HepG2 (cell line): ENCODE data around the gene TNFRSF13B. TPM values are rescaled to one million over a fixed set of nuclear protein-coding genes. Genes with fewer than 3 reads are reported as not detected.

ENCODE experiments used
- ATAC-seq: fragments of 200-7000 bp; cut with Tn5 transposase; 3 replicates; pipeline ENCODE4 v1.9.1; 2020; ENCODE audit warnings: mild to moderate bottlenecking, moderate library complexity
- BruUV-seq: library from RNA; stranded (reverse); fragments of 400-500 nt; replicated peaks from 2 replicates; lab custom pipeline; 2021; lab: Mats Ljungman, UMichigan
- CTCF ChIA-PET: fragments of 300-600 bp; formaldehyde crosslinking; extraction: SDS; loops from one replicate; lab custom pipeline; 2021; ENCODE audit warnings: low total read pairs, inconsistent platforms, low intra/inter-chr PET ratio; lab: Yijun Ruan, JAX
- POLR2A ChIA-PET: fragments of 350-600 bp; sonication (Branson Sonifier 250); formaldehyde crosslinking; loops from one replicate; lab custom pipeline; 2020; ENCODE audit warnings: antibody characterized with exemption, inconsistent platforms; lab: Yijun Ruan, JAX
- DNase-seq: peaks from one replicate; pipeline ENCODE4 v3.0.0-alpha.2; 2015; ENCODE audit warnings: low spot score
- FAIRE-seq: peaks from 3 replicates; lab custom pipeline; 2011; peaks lifted over from hg19 to GRCh38; lab: Jason Lieb, UNC
- H2AFZ ChIP-seq: one replicate; pipeline ENCODE4 v1.6.1; 2011; ENCODE audit warnings: low read length, inconsistent platforms
- H3K27ac ChIP-seq: fragments of 300-600 bp; 3 replicates; pipeline ENCODE4 v1.8.0; 2011; ENCODE audit warnings: mixed run types, mild to moderate bottlenecking, mixed read lengths, low read length, inconsistent platforms; ENCODE audit not compliant: insufficient read depth; ENCODE audit errors: extremely low read length
- H3K27me3 ChIP-seq, 2 experiments: fragments of 200-600 bp in 1 of 2; 2 replicates in 1 of 2; 3 replicates in 1 of 2; pipeline versions ENCODE4 v1.6.0 to v1.8.0; 2011; ENCODE audit warnings: low read length in 2 of 2, mild to moderate bottlenecking in 2 of 2, moderate library complexity in 2 of 2, inconsistent platforms in 1 of 2; ENCODE audit not compliant: insufficient read depth in 2 of 2, control insufficient read depth in 1 of 2
- H3K36me3 ChIP-seq, 2 experiments: fragments of 200-600 bp in 1 of 2; replicated peaks in 1 of 2; 2 replicates in 1 of 2; 3 replicates in 1 of 2; pipeline versions ENCODE4 v1.5.1 to v1.8.0; 2011; ENCODE audit warnings: low read length in 2 of 2, inconsistent platforms in 1 of 2; ENCODE audit not compliant: insufficient read depth in 2 of 2, control insufficient read depth in 1 of 2
- H3K4me1 ChIP-seq: 2 replicates; pipeline ENCODE4 v1.5.1; 2012; ENCODE audit warnings: low read length, inconsistent platforms; ENCODE audit not compliant: insufficient read depth
- H3K4me2 ChIP-seq: 2 replicates; pipeline ENCODE4 v1.6.0; 2011; ENCODE audit warnings: low read depth, low read length, inconsistent platforms
- H3K4me3 ChIP-seq, 3 experiments: fragments of 200-600 bp in 1 of 3; sonication (generic), shearing (Covaris generic) in 1 of 3; replicated peaks in 1 of 3; 2 replicates each; pipeline ENCODE4 v1.5.1; 2011 to 2016; ENCODE audit warnings: low read length in 3 of 3, inconsistent platforms in 2 of 3, low read depth in 2 of 3, mild to moderate bottlenecking in 2 of 3, control low read depth in 1 of 3, mixed read lengths in 1 of 3; ENCODE audit not compliant: insufficient read depth in 1 of 3
- H3K79me2 ChIP-seq: one replicate; pipeline ENCODE4 v1.6.1; 2011; ENCODE audit warnings: low read length, inconsistent platforms; ENCODE audit not compliant: insufficient read depth
- H3K9ac ChIP-seq: 2 replicates; pipeline ENCODE4 v1.6.0; 2011; ENCODE audit warnings: mild to moderate bottlenecking, low read depth, low read length, inconsistent platforms; ENCODE audit not compliant: insufficient read depth
- H3K9me3 ChIP-seq: 2 replicates; pipeline ENCODE4 v1.5.1; 2012; ENCODE audit warnings: mild to moderate bottlenecking, low read length
- H4K20me1 ChIP-seq: 2 replicates; pipeline ENCODE4 v1.6.0; 2011; ENCODE audit warnings: inconsistent platforms, mild to moderate bottlenecking, low read length, moderate library complexity; ENCODE audit not compliant: insufficient read depth
- ATF7-NPFF ChIP-seq: sonication (generic); formaldehyde crosslinking; IDR thresholded peaks from 2 replicates; pipeline ENCODE4 v1.8.1; 2023; ENCODE audit warnings: mild to moderate bottlenecking, low read depth, missing genetic modification reagents, moderate library complexity
- EP300 ChIP-seq, 3 experiments: sonication (generic) in 1 of 3; formaldehyde crosslinking in 1 of 3; IDR thresholded peaks; 2 replicates each; pipeline versions ENCODE4 v1.5.1 to v1.6.1; 2011 to 2020; ENCODE audit warnings: low read depth in 2 of 3, low read length in 2 of 3, borderline replicate concordance in 1 of 3, improper control_type of control experiment in 1 of 3, mild to moderate bottlenecking in 1 of 3, missing genetic modification reagents in 1 of 3, moderate library complexity in 1 of 3
- IKZF1 ChIP-seq: fragments of 450-650 bp; IDR thresholded peaks from 2 replicates; pipeline ENCODE4 v1.7.1; 2016
- MYNN ChIP-seq: sonication (generic); formaldehyde crosslinking; IDR thresholded peaks from 2 replicates; pipeline ENCODE4 v1.4.0; 2020; ENCODE audit warnings: mild to moderate bottlenecking, low read depth, missing genetic modification reagents
- NRL ChIP-seq: sonication (generic); formaldehyde crosslinking; IDR thresholded peaks from 2 replicates; pipeline ENCODE4 v1.5.0; 2020; ENCODE audit warnings: missing genetic modification reagents, mild to moderate bottlenecking, moderate library complexity, borderline replicate concordance
- SIX1 ChIP-seq: sonication (generic); formaldehyde crosslinking; IDR thresholded peaks from 2 replicates; pipeline ENCODE4 v1.4.0; 2020; ENCODE audit warnings: missing genetic modification reagents, borderline replicate concordance
- ZNF33B ChIP-seq: sonication (generic); formaldehyde crosslinking; IDR thresholded peaks from 2 replicates; pipeline ENCODE4 v1.5.1; 2020; ENCODE audit warnings: mild to moderate bottlenecking, missing genetic modification reagents
- ZNF749 ChIP-seq: sonication (generic); formaldehyde crosslinking; IDR thresholded peaks from 2 replicates; pipeline ENCODE4 v1.8.0; 2022; ENCODE audit warnings: mild to moderate bottlenecking, missing genetic modification reagents, moderate library complexity, borderline replicate concordance
- ZNF768 ChIP-seq: sonication (generic); formaldehyde crosslinking; IDR thresholded peaks from 2 replicates; pipeline ENCODE4 v1.4.0; 2020; ENCODE audit warnings: missing genetic modification reagents
- WGBS: methylation state at CpG from one replicate; pipeline ENCODE4 v1.1.6; 2017; ENCODE audit warnings: low lambda C conversion rate; 5-methylcytosine and 5-hydroxymethylcytosine counted together
- in situ Hi-C: cut with HindIII; loops from 2 replicates; pipeline ENCODE4 v1.10.0; 2017; ENCODE audit warnings: low pct_unique_long_range_greater_than_20kb; ENCODE audit not compliant: extremely low pct_ligation_motif_present
- intact Hi-C: fragments of 100-400 bp; cut with micrococcal nuclease; formaldehyde crosslinking; loops from one replicate; pipeline ENCODE4 v1.10.0; 2022; ENCODE audit not compliant: unreplicated experiment
- polyA plus RNA-seq, 8 experiments: library from polyadenylated mRNA; depleted of rRNA in 3 of 8; stranded (reverse) in 7 of 8; unstranded in 1 of 8; fragments of >200 nt; fragmentation: Illumina TruSeq in 4 of 8; extraction: Trizol in 4 of 8; gene quantifications; 2 replicates each; pipeline versions ENCODE4 v1.2.1 to v1.2.3, GENCODE V29; 2011 to 2016; ENCODE audit warnings: low read depth in 4 of 8, missing spikeins in 1 of 8, mixed read lengths in 1 of 8; ENCODE audit not compliant: insufficient read depth in 1 of 8
- total RNA-seq, 5 experiments: library from RNA; depleted of rRNA; stranded (reverse); fragments of >200 nt; fragmentation: Illumina TruSeq; extraction: Trizol; gene quantifications; 2 replicates each; pipeline ENCODE4 v1.2.3, GENCODE V29; 2016; ENCODE audit warnings: low read depth in 1 of 5
- TF ChIP-seq, protein P1 (sequence below): sonication (generic); formaldehyde crosslinking; IDR thresholded peaks from 2 replicates; pipeline ENCODE4 v1.4.0; 2020; ENCODE audit warnings: missing genetic modification reagents, borderline replicate concordance
- TF ChIP-seq, protein P2 (sequence below), 2 experiments: sonication (generic) in 1 of 2; formaldehyde crosslinking in 1 of 2; IDR thresholded peaks; 2 replicates each; pipeline versions ENCODE4 v1.4.0 to v1.6.1; 2016 to 2020; ENCODE audit warnings: borderline replicate concordance in 1 of 2, low read depth in 1 of 2, mild to moderate bottlenecking in 1 of 2, missing genetic modification reagents in 1 of 2
- TF ChIP-seq, protein P3 (sequence below): sonication (generic); formaldehyde crosslinking; IDR thresholded peaks from 2 replicates; pipeline ENCODE4 v1.5.0; 2020; ENCODE audit warnings: missing genetic modification reagents, mild to moderate bottlenecking, borderline replicate concordance

Gene TNFRSF13B
- total and polyA plus RNA-seq, 2 of the 13 experiments (the other 11 are each of a cell fraction or from before 2014, with no cell fraction given) = not detected

DNA sequence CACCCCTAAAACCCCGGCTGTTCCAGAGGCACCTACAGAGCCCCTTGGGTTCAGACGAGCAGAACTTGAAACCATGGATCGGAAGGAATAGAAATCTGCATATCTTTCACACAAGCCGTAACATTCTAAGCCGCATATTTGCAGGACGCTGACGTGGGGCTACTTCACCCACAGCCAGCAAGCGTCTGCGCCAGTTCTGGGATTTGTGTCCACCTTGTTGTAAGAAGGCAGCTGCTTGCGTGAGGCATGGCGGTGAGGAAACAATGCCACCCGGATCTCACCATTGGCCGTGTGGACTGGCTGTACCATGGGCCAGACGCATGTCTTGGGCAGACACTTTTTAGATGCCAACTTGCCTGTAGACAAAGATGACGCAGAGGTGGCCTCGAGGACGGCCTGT, 34.5 kb downstream of the TNFRSF13B start:
- no peak for FAIRE-seq

More for the DNA sequence above, 34.5 kb downstream of the TNFRSF13B start:
- BruUV-seq = no TSS peak
- intact Hi-C loops = no loop called here
- Histone ChIP-seq H2AFZ (no peak overlapping the region), H4K20me1 (no peaks in the 10 kb centered on the region), H3K36me3 (no peaks in the 10 kb centered on the region), H3K4me1 (no peaks in the 10 kb centered on the region), H3K4me3 (no peak overlapping the region), H3K27ac (no peak overlapping the region), H3K9me3 (no peaks in the 10 kb centered on the region), H3K79me2 (no peaks in the 10 kb centered on the region), H3K4me2 (no peak overlapping the region), H3K27me3 (peaks cover 12 to 70% of the 10 kb centered on the region in 2 experiments; a peak in 4 of 5 replicates), H3K9ac (no peak overlapping the region)
- ATAC-seq (no peak), DNase-seq (no peak)
- TF ChIP-seq, protein P1, sequence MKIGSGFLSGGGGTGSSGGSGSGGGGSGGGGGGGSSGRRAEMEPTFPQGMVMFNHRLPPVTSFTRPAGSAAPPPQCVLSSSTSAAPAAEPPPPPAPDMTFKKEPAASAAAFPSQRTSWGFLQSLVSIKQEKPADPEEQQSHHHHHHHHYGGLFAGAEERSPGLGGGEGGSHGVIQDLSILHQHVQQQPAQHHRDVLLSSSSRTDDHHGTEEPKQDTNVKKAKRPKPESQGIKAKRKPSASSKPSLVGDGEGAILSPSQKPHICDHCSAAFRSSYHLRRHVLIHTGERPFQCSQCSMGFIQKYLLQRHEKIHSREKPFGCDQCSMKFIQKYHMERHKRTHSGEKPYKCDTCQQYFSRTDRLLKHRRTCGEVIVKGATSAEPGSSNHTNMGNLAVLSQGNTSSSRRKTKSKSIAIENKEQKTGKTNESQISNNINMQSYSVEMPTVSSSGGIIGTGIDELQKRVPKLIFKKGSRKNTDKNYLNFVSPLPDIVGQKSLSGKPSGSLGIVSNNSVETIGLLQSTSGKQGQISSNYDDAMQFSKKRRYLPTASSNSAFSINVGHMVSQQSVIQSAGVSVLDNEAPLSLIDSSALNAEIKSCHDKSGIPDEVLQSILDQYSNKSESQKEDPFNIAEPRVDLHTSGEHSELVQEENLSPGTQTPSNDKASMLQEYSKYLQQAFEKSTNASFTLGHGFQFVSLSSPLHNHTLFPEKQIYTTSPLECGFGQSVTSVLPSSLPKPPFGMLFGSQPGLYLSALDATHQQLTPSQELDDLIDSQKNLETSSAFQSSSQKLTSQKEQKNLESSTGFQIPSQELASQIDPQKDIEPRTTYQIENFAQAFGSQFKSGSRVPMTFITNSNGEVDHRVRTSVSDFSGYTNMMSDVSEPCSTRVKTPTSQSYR (CRISPR knock-in tag) = no peak
- TF ChIP-seq EP300 (IDR thresholded peaks at IDR 0.05; ENCODE audit: low read depth in 2 of 2, low read length in 2 of 2) (no peak), EP300 (CRISPR knock-in tag; IDR thresholded peaks at IDR 0.05; ENCODE audit: borderline replicate concordance) (no peak), ZNF749 (CRISPR knock-in tag) (no peak), ZNF768 (no peak), MYNN (CRISPR knock-in tag) (no peak), NRL (CRISPR knock-in tag) (no peak), ZNF33B (no peak), ATF7-NPFF (no peak), IKZF1 (no peak), SIX1 (CRISPR knock-in tag) (no peak)
- TF ChIP-seq, protein P2, sequence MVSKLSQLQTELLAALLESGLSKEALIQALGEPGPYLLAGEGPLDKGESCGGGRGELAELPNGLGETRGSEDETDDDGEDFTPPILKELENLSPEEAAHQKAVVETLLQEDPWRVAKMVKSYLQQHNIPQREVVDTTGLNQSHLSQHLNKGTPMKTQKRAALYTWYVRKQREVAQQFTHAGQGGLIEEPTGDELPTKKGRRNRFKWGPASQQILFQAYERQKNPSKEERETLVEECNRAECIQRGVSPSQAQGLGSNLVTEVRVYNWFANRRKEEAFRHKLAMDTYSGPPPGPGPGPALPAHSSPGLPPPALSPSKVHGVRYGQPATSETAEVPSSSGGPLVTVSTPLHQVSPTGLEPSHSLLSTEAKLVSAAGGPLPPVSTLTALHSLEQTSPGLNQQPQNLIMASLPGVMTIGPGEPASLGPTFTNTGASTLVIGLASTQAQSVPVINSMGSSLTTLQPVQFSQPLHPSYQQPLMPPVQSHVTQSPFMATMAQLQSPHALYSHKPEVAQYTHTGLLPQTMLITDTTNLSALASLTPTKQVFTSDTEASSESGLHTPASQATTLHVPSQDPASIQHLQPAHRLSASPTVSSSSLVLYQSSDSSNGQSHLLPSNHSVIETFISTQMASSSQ (IDR thresholded peaks at IDR 0.05; ENCODE audit: low read depth) = no peak
- TF ChIP-seq, protein P2 (CRISPR knock-in tag; IDR thresholded peaks at IDR 0.05; ENCODE audit: borderline replicate concordance) = no peak
- TF ChIP-seq, protein P3, sequence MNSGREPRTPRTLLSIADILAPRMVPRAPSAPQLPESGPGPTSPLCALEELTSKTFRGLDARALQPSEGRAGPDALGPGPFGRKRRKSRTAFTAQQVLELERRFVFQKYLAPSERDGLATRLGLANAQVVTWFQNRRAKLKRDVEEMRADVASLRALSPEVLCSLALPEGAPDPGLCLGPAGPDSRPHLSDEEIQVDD = no peak
- in situ Hi-C loops = no loop called here
- ChIA-PET POLR2A (no interaction called here), CTCF (no interaction called here)
- 41% methylated on average over 16 of the region's 17 CpGs for WGBS
